IMR-90 (cell line): Measurements from ENCODE around the gene LRRC8B. TPM values are rescaled to one million over a fixed set of nuclear protein-coding genes. Genes with fewer than 3 reads are reported as not detected.

Source experiments
- ATAC-seq: fragments of 200-7000 bp; cut with Tn5 transposase; 2 replicates; pipeline ENCODE4 v1.9.1; 2020; ENCODE audit warnings: low read depth, mild to moderate bottlenecking, moderate library complexity
- BruUV-seq: library from RNA; stranded (reverse); fragments of 400-500 nt; replicated peaks from 2 replicates; lab custom pipeline; 2021; lab: Mats Ljungman, UMichigan
- CTCF ChIA-PET: fragments of 300-600 bp; formaldehyde crosslinking; extraction: SDS; loops from one replicate; lab custom pipeline; 2021; ENCODE audit warnings: antibody characterized with exemption; lab: Yijun Ruan, JAX
- POLR2A ChIA-PET: fragments of 300-600 bp; sonication (Branson Sonifier 250); formaldehyde crosslinking; loops from one replicate; lab custom pipeline; 2022; ENCODE audit warnings: antibody characterized with exemption; ENCODE audit not compliant: unreplicated experiment; lab: Charles Lee
- DNase-seq: peaks from one replicate; pipeline ENCODE4 v3.0.0; 2013
- H2AFZ ChIP-seq: replicated peaks from 2 replicates; pipeline ENCODE3; 2013; ENCODE audit warnings: low read length, mild to moderate bottlenecking; ENCODE audit not compliant: poor library complexity
- H2AK5ac ChIP-seq: 2 replicates; pipeline ENCODE4 v1.6.1; 2013; ENCODE audit warnings: low read depth, low read length, inconsistent platforms
- H2AK9ac ChIP-seq: replicated peaks from 2 replicates; pipeline ENCODE3; 2013; ENCODE audit warnings: mild to moderate bottlenecking, low read depth, low read length, moderate library complexity; ENCODE audit not compliant: poor library complexity
- H2BK120ac ChIP-seq: 2 replicates; pipeline ENCODE4 v1.6.1; 2013; ENCODE audit warnings: low read depth, low read length, inconsistent platforms
- H2BK15ac ChIP-seq: 3 replicates; pipeline ENCODE4 v1.6.1; 2013; ENCODE audit warnings: low read depth, low read length, inconsistent platforms
- H2BK20ac ChIP-seq: 2 replicates; pipeline ENCODE4 v1.6.1; 2013; ENCODE audit warnings: low read depth, mild to moderate bottlenecking, inconsistent platforms, low read length, moderate library complexity
- H2BK5ac ChIP-seq: 2 replicates; pipeline ENCODE4 v1.6.1; 2013; ENCODE audit warnings: mild to moderate bottlenecking, low read depth, low read length, inconsistent platforms; ENCODE audit not compliant: poor library complexity, severe bottlenecking
- H3K14ac ChIP-seq: replicated peaks from 2 replicates; pipeline ENCODE4 v1.6.1; 2013; ENCODE audit warnings: low read depth, low read length, inconsistent platforms
- H3K18ac ChIP-seq: 2 replicates; pipeline ENCODE4 v1.6.1; 2013; ENCODE audit warnings: low read depth, low read length, control low read depth
- H3K23ac ChIP-seq: 2 replicates; pipeline ENCODE4 v1.6.1; 2013; ENCODE audit warnings: low read depth, low read length, inconsistent platforms
- H3K27ac ChIP-seq: 2 replicates; pipeline ENCODE4 v1.5.1; 2013; ENCODE audit warnings: mild to moderate bottlenecking, control low read depth, low read length; ENCODE audit not compliant: insufficient read depth
- H3K27me3 ChIP-seq: 2 replicates; pipeline ENCODE4 v1.6.1; 2013; ENCODE audit warnings: low read length; ENCODE audit not compliant: control insufficient read depth, insufficient read depth
- H3K36me3 ChIP-seq: 2 replicates; pipeline ENCODE4 v1.6.1; 2013; ENCODE audit warnings: low read length, mixed read lengths; ENCODE audit not compliant: control insufficient read depth, insufficient read depth
- H3K4ac ChIP-seq: 2 replicates; pipeline ENCODE4 v1.6.1; 2013; ENCODE audit warnings: low read depth, low read length, inconsistent platforms
- H3K4me1 ChIP-seq: 2 replicates; pipeline ENCODE4 v1.6.1; 2013; ENCODE audit warnings: low read length, mixed read lengths; ENCODE audit not compliant: control insufficient read depth, insufficient read depth
- H3K4me2 ChIP-seq: 2 replicates; pipeline ENCODE4 v1.6.1; 2013; ENCODE audit warnings: low read depth, mild to moderate bottlenecking, control low read depth, low read length, moderate library complexity
- H3K4me3 ChIP-seq: 2 replicates; pipeline ENCODE4 v1.5.1; 2013; ENCODE audit warnings: low read depth, mild to moderate bottlenecking, control low read depth, low read length, moderate library complexity; ENCODE audit not compliant: insufficient read depth
- H3K56ac ChIP-seq: 2 replicates; pipeline ENCODE4 v1.6.1; 2013; ENCODE audit warnings: low read length, inconsistent platforms; ENCODE audit not compliant: insufficient read depth; ENCODE audit errors: extremely low read depth
- H3K79me1 ChIP-seq, 2 experiments: 2 replicates each; pipeline ENCODE4 v1.6.1; 2013; ENCODE audit warnings: low read length in 2 of 2, inconsistent platforms in 1 of 2, low read depth in 1 of 2
- H3K9ac ChIP-seq: 2 replicates; pipeline ENCODE4 v1.6.1; 2013; ENCODE audit warnings: low read depth, low read length, control low read depth
- H3K9me1 ChIP-seq: 2 replicates; pipeline ENCODE4 v1.6.1; 2013; ENCODE audit warnings: low read length, inconsistent platforms; ENCODE audit not compliant: insufficient read depth
- H3K9me3 ChIP-seq: 2 replicates; pipeline ENCODE4 v1.6.1; 2013; ENCODE audit warnings: low read length; ENCODE audit not compliant: control insufficient read depth, insufficient read depth
- H4K20me1 ChIP-seq: 2 replicates; pipeline ENCODE4 v1.6.1; 2013; ENCODE audit warnings: low read length, inconsistent platforms; ENCODE audit not compliant: insufficient read depth
- H4K5ac ChIP-seq: 2 replicates; pipeline ENCODE4 v1.6.1; 2013; ENCODE audit warnings: mild to moderate bottlenecking, low read depth, low read length, control low read depth
- H4K8ac ChIP-seq, 2 experiments: 2 replicates each; pipeline ENCODE4 v1.6.1; 2013; ENCODE audit warnings: low read depth in 2 of 2, low read length in 2 of 2, control low read depth in 1 of 2, inconsistent platforms in 1 of 2
- H4K91ac ChIP-seq: 2 replicates; pipeline ENCODE4 v1.6.1; 2013; ENCODE audit warnings: low read depth, low read length, inconsistent platforms; ENCODE audit not compliant: insufficient read depth
- BHLHE40 ChIP-seq: fragments of 150-350 bp; IDR thresholded peaks from 2 replicates; pipeline ENCODE4 v1.6.1; 2016; ENCODE audit warnings: mild to moderate bottlenecking, low read depth, low read length
- CEBPB ChIP-seq: IDR thresholded peaks from 2 replicates; pipeline ENCODE4 v1.6.1; 2012; ENCODE audit warnings: low read depth, low read length, improper control_type of control experiment
- CHD1 ChIP-seq: IDR thresholded peaks from 2 replicates; pipeline ENCODE4 v1.6.1; 2012; ENCODE audit warnings: low read depth, low read length, improper control_type of control experiment
- CTCF ChIP-seq: conservative IDR thresholded peaks from 2 replicates; pipeline ENCODE4 v1.5.1; 2012; ENCODE audit warnings: mild to moderate bottlenecking, low read depth, low read length, improper control_type of control experiment
- ELK1 ChIP-seq: fragments of 150-350 bp; IDR thresholded peaks from 2 replicates; pipeline ENCODE4 v1.6.1; 2016; ENCODE audit warnings: low read depth, mild to moderate bottlenecking, low read length, moderate library complexity, borderline replicate concordance
- FOS ChIP-seq: fragments of 150-350 bp; IDR thresholded peaks from 2 replicates; pipeline ENCODE4 v1.6.1; 2016; ENCODE audit warnings: low read depth, low read length
- MAFK ChIP-seq: IDR thresholded peaks from 2 replicates; pipeline ENCODE4 v1.6.1; 2012; ENCODE audit warnings: low read depth, low read length, improper control_type of control experiment
- MAZ ChIP-seq: IDR thresholded peaks from 2 replicates; pipeline ENCODE4 v1.6.1; 2012; ENCODE audit warnings: low read depth, mild to moderate bottlenecking, low read length, improper control_type of control experiment, moderate library complexity, borderline replicate concordance
- MXI1 ChIP-seq: IDR thresholded peaks from 2 replicates; pipeline ENCODE4 v1.6.1; 2012; ENCODE audit warnings: low read depth, mild to moderate bottlenecking, low read length, moderate library complexity, borderline replicate concordance
- NFE2L2 ChIP-seq: fragments of 150-350 bp; IDR thresholded peaks from 2 replicates; pipeline ENCODE4 v1.6.1; 2016; ENCODE audit warnings: low read depth, mild to moderate bottlenecking, low read length
- POLR2A ChIP-seq: IDR thresholded peaks from 2 replicates; pipeline ENCODE4 v1.6.1; 2012; ENCODE audit warnings: mild to moderate bottlenecking, low read depth, low read length
- RAD21 ChIP-seq: IDR thresholded peaks from 2 replicates; pipeline ENCODE4 v1.6.1; 2012; ENCODE audit warnings: low read length, improper control_type of control experiment
- RCOR1 ChIP-seq: IDR thresholded peaks from 2 replicates; pipeline ENCODE4 v1.6.1; 2012; ENCODE audit warnings: mild to moderate bottlenecking, low read length, improper control_type of control experiment; ENCODE audit not compliant: insufficient replicate concordance
- RFX5 ChIP-seq: IDR thresholded peaks from 2 replicates; pipeline ENCODE4 v1.8.0; 2012; ENCODE audit warnings: low read depth, mild to moderate bottlenecking, low read length, moderate library complexity
- SMC3 ChIP-seq: fragments of 150-350 bp; IDR thresholded peaks from 2 replicates; pipeline ENCODE4 v1.6.1; 2016; ENCODE audit warnings: low read depth, mild to moderate bottlenecking, antibody characterized with exemption, low read length, moderate library complexity
- USF2 ChIP-seq: fragments of 150-350 bp; IDR thresholded peaks from 2 replicates; pipeline ENCODE4 v1.6.1; 2017; ENCODE audit warnings: mild to moderate bottlenecking, antibody characterized with exemption, low read length, low read depth
- WGBS, 2 experiments: methylation state at CpG; one replicate each; pipeline versions ENCODE4 v1.1.5 to v1.1.7; 2013; ENCODE audit warnings: missing lambda C conversion rate in 2 of 2; ENCODE audit not compliant: insufficient read length in 1 of 2; ENCODE audit errors: extremely low coverage in 2 of 2; 5-methylcytosine and 5-hydroxymethylcytosine counted together
- dilution Hi-C: fragments of 300-500 bp; cut with HindIII; formaldehyde crosslinking; loops from one replicate; pipeline ENCODE4 v1.14.3; 2018; ENCODE audit warnings: low sequenced_read_pairs; ENCODE audit not compliant: unreplicated experiment
- in situ Hi-C: fragments of 300-500 bp; cut with MboI; formaldehyde crosslinking; loops from 3 replicates; pipeline ENCODE4 v1.14.3; 2019; ENCODE audit warnings: low sequenced_read_pairs, inconsistent platforms, mixed read lengths
- intact Hi-C: fragments of 100-400 bp; cut with micrococcal nuclease; formaldehyde crosslinking; loops from 2 replicates; pipeline ENCODE4 v1.10.0; 2022
- polyA plus RNA-seq, 3 experiments: library from polyadenylated mRNA; depleted of rRNA; stranded (reverse); fragments of >200 nt; gene quantifications; 2 replicates each; pipeline ENCODE4 v1.2.3, GENCODE V29; 2012; ENCODE audit warnings: low replicate concordance in 1 of 3
- total RNA-seq: library from RNA; depleted of rRNA; stranded (reverse); fragments of >200 nt; gene quantifications from 2 replicates; pipeline ENCODE4 v1.2.3, GENCODE V29; 2012

The LRRC8B gene
- total and polyA plus RNA-seq, 2 of the 4 experiments (the other 2 are of a cell fraction) = 0.74 to 1.8 TPM

- ATAC-seq (no peak), DNase-seq (no peak)
- H4K20me1 ChIP-seq = no peaks in the 10 kb centered on the region
- H3K56ac ChIP-seq = no peak overlapping the region
- CTCF ChIA-PET = no interaction called here
- no CpG with 5 or more reads among the region's 2 CpGs for WGBS, 2 experiments
- H4K8ac ChIP-seq = no peak overlapping the region
- H2BK5ac ChIP-seq = no peak overlapping the region
- H2AK5ac ChIP-seq = no peak overlapping the region
- H3K9me1 ChIP-seq = no peaks in the 10 kb centered on the region
- no peaks in the 10 kb centered on the region; the same call in none of the 2 replicates for H3K27me3 ChIP-seq
- no peaks in the 10 kb centered on the region for H3K79me1 ChIP-seq
- H3K14ac ChIP-seq = no peak overlapping the region
- no peaks in the 10 kb centered on the region for H3K36me3 ChIP-seq
- no peak overlapping the region for H3K9ac ChIP-seq
- no peak overlapping the region for H4K91ac ChIP-seq
- H2BK120ac ChIP-seq = no peak overlapping the region
- no peak overlapping the region for H3K23ac ChIP-seq
- H4K5ac ChIP-seq = no peak overlapping the region
- no peak overlapping the region for H3K4me3 ChIP-seq
- dilution Hi-C loops (no loop called here), in situ Hi-C loops (no loop called here), intact Hi-C loops (no loop called here)
- no peaks in the 10 kb centered on the region for H3K4me1 ChIP-seq
- no peak overlapping the region for H2BK20ac ChIP-seq
- no peak overlapping the region for H3K27ac ChIP-seq
- no peak overlapping the region for H2BK15ac ChIP-seq
- H2AFZ ChIP-seq = no peak overlapping the region
- BruUV-seq = no TSS peak
- H3K9me3 ChIP-seq = no peaks in the 10 kb centered on the region
- H2AK9ac ChIP-seq = no peak overlapping the region
- POLR2A ChIA-PET = no interaction called here
- H3K4me2 ChIP-seq = no peak overlapping the region
- no peak overlapping the region for H3K18ac ChIP-seq
- H3K4ac ChIP-seq = no peak overlapping the region
- TF ChIP-seq RAD21 = no peak
- no peak for TF ChIP-seq CTCF
- TF ChIP-seq SMC3 = no peak
- TF ChIP-seq ELK1 = no peak
- no peak for TF ChIP-seq MAZ
- no peak for TF ChIP-seq FOS
- no peak for TF ChIP-seq CHD1
- TF ChIP-seq MXI1 = no peak
- TF ChIP-seq USF2 = no peak
- no peak for TF ChIP-seq RCOR1
- no peak for TF ChIP-seq CEBPB
- TF ChIP-seq BHLHE40 = no peak
- no peak for TF ChIP-seq POLR2A
- TF ChIP-seq RFX5 = no peak
- no peak for TF ChIP-seq NFE2L2
- TF ChIP-seq MAFK = no peak
These were observed 10.9 kb downstream of the LRRC8B start for GRCh38 chr1:89535537-89535936.
